HG03457 (cell line): Measurements from ENCODE around the gene CDH12.
"Not testable (repeated sequence)": the region's sequence is repeated elsewhere in the genome, so short reads cannot be mapped to it uniquely, and the experiment has no call there.

Source experiments
- ATAC-seq: cut with Tn5 transposase; IDR thresholded peaks from one replicate; pipeline ENCODE4 v1.9.1; 2021; ENCODE audit warnings: moderate number of reproducible peaks; ENCODE audit not compliant: unreplicated experiment

Gene CDH12

DNA sequence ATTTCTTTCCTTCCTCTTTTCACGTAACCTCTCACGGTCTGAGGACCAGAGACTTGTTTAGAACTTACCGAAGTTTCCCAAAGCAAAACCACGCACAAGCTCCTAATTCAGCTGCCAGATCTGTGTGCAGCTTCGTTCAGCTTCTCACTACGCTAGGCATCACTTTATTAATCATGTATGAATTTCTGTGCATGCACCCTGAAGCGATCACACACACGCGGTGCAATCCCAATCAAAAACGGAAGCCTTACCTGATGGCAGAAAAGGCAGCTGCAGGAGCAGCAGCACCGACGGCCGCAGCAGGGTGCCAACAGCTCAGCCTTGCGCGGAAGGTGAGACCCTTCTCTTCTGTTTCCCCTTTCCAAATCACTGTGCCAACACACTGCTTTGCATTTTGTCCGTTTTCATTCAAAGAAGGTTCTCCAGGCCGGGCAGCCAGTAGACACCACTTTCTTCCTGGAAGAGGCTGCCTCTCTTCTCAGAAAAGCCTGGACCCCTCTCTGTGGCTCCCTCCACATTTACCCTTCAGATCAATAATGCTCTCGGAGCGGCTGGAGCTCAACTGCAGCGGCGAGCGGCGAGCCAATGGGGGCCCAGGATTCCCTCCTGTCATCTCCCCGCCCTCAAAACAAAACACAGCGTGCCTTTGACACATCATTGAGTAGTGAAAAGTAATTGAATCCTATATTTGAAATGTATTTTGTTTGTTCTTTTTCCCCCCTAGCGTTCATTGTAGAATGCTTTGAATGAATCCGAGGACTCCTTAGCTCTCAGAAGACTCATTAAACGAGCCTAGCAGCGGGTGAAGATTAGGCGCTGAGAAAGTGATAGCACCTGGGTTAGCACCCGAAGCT is at the start of gene CDH12:
Gene CDH12 (minus strand): TSS at position 538 of the 854 bp plus-strand sequence.
- ATAC-seq, result no peak

DNA sequence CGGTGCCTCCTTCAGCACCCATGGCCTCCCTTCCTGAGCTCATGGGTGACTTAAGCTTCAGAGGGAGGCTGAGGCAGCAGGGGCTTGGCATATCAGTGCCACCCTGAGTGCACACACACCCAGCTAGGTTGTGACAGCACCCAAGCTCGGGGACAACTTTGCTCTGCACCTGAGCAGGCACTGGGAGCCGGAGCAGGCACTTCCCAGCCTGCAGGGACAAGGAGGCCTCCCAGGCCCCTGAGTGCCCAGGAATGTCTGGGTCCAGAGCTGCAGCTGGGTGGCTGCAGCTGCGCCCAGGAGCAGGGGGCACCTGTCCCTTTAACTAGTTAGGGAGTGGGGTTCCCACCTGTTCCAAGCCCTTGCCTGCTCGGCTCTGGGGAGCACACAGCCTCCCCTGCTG is 48.7 kb upstream of the CDH12 start:
- ATAC-seq, result no peak

DNA sequence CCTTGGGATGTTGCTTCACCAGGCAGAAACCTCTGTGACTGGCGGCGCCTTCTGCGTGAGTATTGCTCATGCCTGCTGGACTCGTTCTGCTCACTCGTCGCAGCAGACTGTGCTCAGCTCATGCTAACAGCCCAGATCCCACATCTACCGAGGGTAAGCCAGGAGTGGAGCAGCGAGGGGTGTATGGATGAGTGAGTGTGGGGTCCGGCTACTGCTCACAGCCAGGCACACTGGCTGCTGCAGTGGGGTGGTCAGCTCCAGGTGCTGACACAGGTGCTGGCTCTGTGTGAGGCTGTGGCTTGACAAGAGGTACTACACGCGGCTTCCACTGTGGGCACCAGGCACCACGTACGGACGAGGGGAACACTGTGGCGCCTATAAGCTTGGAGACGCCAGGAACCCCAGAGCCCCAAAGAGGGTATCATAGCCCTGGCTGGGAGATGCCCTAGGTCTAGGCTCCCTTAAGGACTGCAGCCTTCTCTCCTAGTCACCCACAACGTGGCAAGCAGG is 47.7 kb upstream of the CDH12 start:
- ATAC-seq, result no peak

DNA sequence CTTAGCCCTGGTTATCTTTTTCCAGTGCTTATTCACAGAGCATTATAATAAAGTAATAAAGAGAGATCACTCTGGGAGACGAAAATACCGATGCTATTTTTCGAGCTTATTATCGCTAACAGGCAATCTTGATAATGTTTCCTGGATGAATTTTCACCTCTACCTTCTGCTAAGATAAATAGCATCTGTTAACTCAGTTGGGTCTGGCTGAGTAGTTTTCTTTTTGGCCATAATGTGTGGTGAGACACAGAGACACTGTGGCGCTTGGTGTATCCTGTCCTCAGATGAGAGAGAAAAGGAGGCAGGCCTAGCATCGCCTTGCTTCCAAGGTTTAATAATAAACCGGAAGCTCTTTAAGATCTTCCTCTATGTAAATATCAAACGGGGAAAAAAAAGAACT is 46.2 kb upstream of the CDH12 start:
- no peak for ATAC-seq

DNA sequence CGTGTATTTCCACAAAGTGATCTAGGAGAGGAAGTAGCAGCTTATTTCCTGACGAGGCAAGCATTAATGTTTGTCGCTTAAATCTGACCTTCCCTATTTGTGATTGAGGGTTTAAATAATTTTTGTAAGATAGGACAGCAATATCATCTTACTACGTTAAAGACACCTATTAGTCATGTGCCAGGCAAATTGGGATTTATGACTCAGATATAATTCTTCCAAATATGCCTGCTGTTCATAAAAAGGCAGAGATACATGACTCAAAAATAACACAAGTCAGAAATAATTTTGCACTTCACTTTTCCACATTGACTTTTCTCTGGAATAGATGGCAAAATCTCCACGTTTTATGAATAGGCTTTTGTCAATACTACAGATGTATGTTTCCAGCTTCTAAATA is 43.0 kb upstream of the CDH12 start:
- no peak for ATAC-seq

DNA sequence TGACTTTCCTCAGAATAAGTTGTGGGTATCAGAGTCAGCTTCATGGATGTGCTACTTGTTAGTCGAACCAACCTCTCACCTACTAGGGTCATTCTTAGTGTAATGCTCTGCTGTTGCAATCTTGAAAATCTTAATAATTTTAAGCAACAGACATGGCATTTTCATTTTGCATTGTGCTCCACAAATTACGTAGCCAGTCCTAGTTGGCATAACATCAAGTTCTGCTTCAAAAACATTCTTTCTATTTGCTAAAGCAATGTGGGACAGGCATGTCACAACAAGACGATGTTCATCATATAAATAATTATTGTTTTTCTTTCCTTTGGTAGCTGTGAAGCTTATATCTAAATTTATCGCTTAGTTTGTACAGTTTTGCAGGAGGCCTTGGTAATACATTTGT is 39.3 kb upstream of the CDH12 start:
- no peak for ATAC-seq

DNA sequence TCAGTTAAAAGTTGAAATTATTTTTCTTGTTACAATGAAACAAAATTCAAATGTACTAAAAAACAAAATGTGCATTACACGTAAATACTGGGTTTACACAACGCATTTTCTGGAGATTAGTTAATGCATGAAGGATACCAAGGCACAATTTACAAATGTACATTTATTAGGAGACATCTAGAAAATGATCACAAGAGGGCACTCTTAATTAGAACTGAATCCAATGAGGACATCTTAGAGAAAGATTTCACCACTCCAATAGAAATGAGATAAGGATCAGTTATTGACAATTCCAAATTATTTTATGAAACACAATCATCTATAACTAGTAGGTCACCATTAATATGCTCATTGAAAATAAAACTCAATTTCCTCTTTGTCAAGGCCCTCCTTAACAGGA is 36.6 kb upstream of the CDH12 start:
- no peak for ATAC-seq

DNA sequence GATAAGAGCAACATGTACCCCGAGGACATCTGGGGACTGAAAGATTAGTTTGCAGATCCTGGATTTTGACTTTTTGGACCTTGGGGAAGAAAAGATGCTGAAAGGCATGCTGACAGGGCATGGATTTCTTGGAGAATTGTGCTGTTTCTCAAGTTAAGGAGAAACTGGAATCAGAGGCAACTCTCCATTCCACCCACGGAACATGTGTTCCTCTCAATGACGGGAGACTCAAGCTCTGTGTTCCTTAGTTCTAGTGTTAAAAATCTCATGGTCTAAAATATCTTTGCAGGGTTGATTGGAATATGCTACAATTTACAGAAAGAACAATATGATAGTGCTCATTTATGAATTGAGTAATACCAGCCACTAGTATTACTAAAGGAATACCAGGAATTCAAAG is 34.4 kb upstream of the CDH12 start:
- ATAC-seq, result no peak

DNA sequence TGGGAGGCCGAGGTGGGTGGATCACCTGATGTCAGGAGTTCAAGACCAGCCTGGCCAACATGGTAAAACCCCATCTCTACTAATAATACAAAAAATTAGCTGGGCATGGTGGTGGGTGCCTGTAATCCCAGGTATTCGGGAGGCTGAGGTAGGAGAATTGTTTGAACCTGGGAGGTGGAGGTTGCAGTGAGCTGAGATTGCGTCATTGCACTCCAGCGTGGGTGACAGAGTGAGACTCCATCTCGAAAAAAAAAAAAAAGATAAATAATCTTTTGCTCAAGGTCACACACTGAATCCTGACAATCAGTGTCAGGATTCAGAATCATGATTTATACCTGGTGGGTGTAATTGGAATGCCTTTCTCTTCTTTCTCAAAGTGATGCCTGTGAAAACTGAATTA is 5.8 kb upstream of the CDH12 start:
- not testable (repeated sequence) for ATAC-seq

DNA sequence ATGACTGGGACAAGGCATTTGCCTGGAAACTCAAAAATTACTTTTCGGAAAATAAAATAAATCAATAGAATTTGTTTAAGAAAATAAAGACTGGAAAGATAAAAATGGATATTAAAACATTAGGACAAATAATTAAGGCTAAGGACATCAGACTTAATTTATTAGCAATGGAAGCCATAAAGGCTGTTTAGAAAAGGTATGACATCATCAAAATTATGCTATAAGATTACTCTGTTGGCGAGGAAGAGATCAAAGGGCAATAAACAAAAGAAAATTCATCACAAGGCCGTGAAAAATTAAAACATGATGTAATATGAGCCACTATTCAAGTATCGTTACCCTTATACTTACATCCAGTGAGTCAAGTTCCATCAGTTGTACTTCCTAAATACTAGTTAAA is 2.7 kb upstream of the CDH12 start:
- no peak for ATAC-seq

DNA sequence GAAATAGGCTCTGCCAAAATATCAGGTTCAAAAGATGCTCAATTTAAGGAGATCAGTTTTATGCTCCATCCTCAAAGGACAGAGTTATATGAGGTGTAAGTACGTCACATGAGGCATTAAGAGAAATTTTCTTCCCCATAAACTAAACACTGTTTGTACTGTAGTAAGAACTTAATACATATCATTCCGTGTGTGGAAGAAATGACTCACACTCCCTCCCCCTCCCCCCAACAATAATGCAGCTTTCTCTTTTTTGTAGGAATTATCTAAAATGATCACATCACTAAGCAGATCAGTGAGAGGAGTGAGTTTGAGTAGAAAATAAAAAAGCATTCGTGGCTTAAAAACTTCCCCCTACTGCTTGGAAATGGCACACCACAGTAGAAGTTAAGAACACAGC is 2.2 kb downstream of the CDH12 start:
- no peak for ATAC-seq

DNA sequence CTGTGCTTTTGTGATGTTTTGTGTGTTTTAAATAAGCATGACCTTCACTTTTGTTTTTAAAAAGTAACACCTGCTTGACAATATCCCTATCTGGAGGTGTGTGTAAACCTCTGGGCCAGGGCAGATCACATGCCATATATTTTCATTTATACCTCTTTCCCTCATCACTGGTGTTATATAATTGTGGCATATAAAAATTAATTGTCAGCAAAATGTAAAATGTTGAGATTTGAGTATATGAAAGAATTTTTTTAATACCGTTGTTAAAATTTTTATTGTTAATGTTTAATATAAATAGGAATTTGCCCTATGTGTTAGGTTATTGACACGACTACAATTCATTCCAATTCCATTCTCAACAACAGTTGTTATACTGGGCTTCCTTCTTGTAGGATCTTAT is 6.5 kb downstream of the CDH12 start:
- no peak for ATAC-seq

DNA sequence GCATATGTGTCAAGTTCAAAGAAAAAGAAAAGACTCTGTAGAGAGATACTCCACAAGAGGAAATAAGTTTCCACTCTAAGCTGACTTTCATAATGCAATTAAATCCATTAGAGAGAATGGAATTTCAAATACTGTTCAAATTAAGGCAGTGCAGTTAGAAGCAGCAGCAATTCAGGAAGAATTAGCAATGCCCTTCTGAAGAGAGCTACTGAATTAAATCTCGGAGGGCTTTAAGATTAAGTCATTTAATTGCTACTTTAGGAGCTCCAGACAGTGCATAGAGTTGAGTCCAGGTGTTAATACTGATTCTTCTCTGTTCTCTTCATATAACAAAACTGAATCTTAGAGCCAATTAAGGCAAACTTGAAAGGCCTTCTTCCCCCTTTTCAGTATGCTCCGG is 8.5 kb downstream of the CDH12 start:
- no peak for ATAC-seq

DNA sequence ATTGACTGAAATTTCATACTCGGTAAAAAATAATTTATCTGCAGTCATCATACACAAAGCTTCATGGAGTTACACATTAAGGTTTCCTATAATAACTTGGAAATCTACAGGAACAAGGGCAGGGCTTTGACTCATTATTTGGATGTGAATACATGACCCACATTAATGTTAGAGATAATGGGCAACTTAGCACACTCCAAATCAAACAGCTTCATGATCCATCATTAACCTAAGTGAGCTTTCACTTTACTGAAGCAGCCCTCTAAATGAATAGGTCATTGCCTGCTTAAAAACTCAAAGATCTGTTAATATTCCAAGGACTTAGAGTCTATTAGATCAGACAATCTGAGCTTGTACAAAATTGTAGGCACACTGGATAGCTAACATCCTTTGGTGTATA is 9.0 kb downstream of the CDH12 start:
- ATAC-seq, result no peak

DNA sequence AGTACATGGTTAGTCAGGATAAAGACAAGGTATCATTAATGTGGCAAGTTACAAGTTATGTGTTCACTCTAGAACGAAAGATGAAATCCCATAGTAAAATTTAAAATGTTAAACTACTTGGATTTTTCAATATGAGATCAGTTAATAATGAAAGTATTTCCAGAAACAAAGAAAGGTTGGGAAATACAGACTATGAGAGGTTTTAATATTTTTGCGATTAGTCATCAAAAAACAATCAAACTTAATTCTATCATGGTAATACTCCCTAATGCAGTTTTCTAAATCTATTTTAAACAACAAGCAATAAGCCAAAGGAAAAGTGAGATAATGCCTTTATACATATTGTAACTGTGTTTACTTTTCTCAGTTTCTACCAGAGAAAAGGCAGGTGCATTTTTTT is 10.6 kb downstream of the CDH12 start:
- no peak for ATAC-seq

DNA sequence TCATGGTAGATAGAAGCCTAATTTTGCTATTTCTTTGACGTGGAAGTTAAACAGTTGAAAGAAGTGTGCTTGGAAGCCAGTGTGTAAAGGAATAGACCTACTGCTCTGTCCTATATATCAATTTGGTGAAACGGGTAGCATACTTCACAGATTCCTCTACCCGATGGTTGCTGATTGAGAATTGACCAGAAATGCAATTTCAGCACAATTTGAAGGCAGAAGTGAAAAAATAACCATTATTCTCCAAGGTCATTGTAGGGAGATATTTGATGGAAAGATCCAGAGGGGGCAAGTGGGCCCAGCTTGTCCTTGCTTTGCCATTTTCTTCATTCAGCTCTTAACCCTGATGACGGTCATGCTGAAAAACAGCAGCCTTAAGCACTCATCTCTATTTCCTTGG is 15.3 kb downstream of the CDH12 start:
- ATAC-seq, result no peak

DNA sequence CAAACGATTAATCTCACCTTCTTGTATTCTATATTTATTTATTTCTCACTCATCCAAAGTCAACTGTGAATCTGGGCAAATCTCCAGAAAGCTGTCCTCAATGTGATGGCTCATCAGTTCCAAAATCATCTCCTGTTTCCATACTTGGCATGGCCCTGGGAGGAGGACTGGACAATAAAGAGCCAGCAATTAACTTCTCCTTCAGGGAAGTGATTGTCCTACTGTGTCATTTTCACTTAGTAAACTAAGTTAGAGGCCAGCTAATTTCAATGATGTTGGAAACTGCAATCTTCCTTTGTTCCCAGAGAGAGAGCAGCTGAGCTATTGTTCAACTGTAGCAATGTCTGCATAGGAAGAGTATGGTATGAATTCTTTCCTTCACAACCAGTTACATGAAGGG is 17.5 kb downstream of the CDH12 start:
- no peak for ATAC-seq

DNA sequence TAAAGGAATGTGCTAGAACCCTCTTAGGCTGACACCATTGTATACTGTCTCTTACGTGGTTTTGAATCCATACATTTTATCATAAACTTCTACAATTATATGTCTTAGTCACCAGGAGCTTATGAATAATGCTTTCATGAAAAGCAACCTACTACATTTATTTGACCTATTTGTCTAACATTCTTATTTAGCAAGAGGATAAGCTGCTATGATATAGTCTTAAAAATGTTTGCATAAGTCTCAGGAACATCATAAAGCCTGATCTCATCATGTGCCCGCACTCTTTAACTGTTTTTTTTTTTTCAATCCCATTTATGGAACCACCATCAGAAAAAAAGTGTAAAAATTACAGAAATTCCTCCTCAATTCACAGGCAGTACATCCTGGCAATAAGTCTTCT is 59.7 kb downstream of the CDH12 start:
- no peak for ATAC-seq

DNA sequence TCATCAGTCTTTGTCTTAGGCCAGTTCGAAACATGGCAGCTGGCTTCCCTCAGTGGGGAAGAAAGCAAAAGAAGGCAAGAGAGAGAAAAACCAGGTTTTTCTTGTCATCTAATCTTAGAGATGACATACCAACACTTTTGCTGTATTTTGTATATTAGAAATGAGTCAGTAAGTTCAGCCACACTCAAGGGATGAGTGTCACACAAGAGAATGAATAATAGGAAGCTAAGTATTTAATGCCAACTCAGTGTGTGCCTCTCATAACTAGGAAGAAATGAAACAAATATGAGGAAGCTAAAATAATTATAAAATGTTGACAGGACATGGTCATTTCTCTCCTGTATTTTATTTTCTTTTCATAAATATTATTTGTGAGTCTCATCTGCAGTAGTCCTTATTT is 65.3 kb downstream of the CDH12 start:
- ATAC-seq, result no peak

DNA sequence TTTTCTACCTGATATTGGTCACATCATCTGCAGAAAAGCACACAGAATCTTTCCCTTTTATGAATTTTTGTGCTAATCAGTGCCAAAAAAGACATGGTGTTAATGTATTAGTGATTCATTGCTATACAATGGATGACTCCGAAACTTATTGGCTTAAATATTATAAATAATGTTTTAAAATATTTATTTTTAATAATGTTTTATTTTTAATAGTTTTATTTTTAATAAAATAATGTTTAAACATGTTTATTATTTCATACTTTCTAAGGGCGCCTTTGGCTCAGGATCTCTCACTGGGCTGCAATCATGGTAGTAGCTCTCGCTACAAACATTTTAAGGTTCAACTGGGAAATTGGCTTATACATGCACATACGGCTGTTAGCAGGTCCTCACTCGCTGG is 65.7 kb downstream of the CDH12 start:
- ATAC-seq, result no peak

DNA sequence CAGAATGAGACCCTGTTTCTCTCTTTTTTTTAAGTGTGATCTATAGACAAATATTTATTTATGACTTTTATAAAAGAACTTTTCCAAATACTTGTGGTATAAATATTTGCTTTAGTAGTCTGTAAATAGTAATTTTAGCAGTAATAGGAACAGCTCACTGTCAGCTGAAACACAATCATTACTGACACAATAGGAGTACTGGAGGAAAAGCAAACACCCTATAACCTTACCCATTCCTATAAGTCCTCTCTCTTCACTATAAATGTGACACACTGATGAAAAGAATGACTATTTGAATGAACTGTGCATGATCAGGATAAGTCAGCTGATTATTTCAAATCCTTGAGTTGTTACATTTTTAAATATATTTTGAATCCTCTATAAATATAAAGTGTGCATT is 72.4 kb downstream of the CDH12 start:
- no peak for ATAC-seq

DNA sequence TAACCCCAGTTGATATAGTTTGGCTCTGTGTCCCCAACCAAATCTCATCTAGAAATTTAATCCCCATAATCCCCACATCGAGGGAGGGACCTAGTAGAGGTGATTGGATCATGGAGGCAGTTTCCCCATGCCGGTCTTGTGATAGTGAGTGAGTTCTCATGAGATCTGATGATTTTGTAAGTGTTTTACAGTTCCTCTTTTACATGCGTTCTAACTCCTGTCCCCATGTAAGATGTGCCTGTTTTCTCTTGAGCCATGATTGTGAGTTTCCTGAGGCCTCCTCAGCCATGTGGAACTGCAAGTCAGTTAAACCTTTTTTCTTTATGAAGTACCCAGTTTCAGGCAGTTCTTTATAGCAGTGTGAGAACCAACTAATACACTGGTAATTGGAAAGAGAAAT is 73.6 kb downstream of the CDH12 start:
- no peak for ATAC-seq

DNA sequence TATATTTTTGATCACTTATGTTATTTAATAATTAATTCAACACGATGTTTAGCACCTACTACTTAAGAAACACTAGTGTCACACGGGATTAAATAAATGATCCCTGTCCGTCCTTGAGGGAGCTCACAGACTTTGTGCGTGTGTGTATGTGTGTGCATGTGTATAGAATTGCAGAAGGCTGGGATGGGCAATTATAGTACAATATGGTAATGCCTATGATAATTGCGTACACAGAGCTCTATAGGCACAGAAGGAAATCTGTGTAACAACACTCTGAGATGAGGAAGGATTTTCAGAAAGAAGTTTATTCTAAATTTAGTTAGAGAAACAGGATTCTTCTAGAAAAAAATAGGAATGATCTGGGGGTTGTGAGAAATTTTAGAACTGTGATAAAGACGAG is 76.9 kb downstream of the CDH12 start:
- no peak for ATAC-seq
